OCI-M2 (cell line): ENCODE measurements around the gene G6PD.
"Not testable (repeated sequence)": the region's sequence is repeated elsewhere in the genome, so short reads cannot be mapped to it uniquely, and the experiment has no call there.

ENCODE experiments used
- DNase-seq: peaks from one replicate; lab custom pipeline; 2025; ENCODE audit not compliant: unreplicated experiment; lab: John Stamatoyannopoulos, UW

Gene G6PD

GRCh38 chrX:154545673-154546274 lies 872 bp downstream of the G6PD start:
- no peak for DNase-seq

GRCh38 chrX:154542723-154543424 lies 3.8 kb downstream of the G6PD start:
- DNase-seq: no peak

GRCh38 chrX:154541896-154542722 lies 4.5 kb downstream of the G6PD start:
- no peak for DNase-seq

GRCh38 chrX:154541589-154541895 lies 5.1 kb downstream of the G6PD start:
- no peak for DNase-seq

GRCh38 chrX:154540897-154541535 lies 5.6 kb downstream of the G6PD start:
- DNase-seq: no peak

GRCh38 chrX:154540365-154540764 lies 6.3 kb downstream of the G6PD start:
- not testable (repeated sequence) for DNase-seq

- DNase-seq: no peak
Measured at GRCh38 chrX:154539077-154539476, 7.6 kb downstream of the G6PD start.

- DNase-seq: no peak
Measured at GRCh38 chrX:154535892-154536291, 10.8 kb downstream of the G6PD start.

- DNase-seq: no peak
Measured at GRCh38 chrX:154534526-154535322, 11.9 kb downstream of the G6PD start.

GRCh38 chrX:154532690-154533089 lies 14.0 kb downstream of the G6PD start:
- DNase-seq: no peak

- DNase-seq: no peak
Measured at GRCh38 chrX:154531626-154532025, 15.0 kb downstream of the G6PD start.

- no peak for DNase-seq
Measured at GRCh38 chrX:154530286-154530685, 16.4 kb downstream of the G6PD start.

GRCh38 chrX:154529206-154529612 lies 17.4 kb downstream of the G6PD start:
- no peak for DNase-seq

- no peak for DNase-seq
Measured at GRCh38 chrX:154526901-154527675, 19.6 kb downstream of the G6PD start.

GRCh38 chrX:154525606-154526490 lies 20.8 kb downstream of the G6PD start:
- no peak for DNase-seq

- DNase-seq: no peak
Measured at GRCh38 chrX:154519389-154519788, 27.3 kb downstream of the G6PD start.

GRCh38 chrX:154517101-154517781 lies 29.4 kb downstream of the G6PD start:
- no peak for DNase-seq

GRCh38 chrX:154516656-154517100 lies 30.0 kb downstream of the G6PD start:
- DNase-seq: no peak
